PC-3 (cell line): Measurements from ENCODE around the gene PREB.

Source experiments
- EZH2 ChIP-seq: fragments of 300-600 bp; sonication (generic); IDR thresholded peaks from one replicate; pipeline ENCODE4 v1.6.1; 2017; ENCODE audit warnings: antibody characterized with exemption, mild to moderate bottlenecking, low read length; ENCODE audit not compliant: unreplicated experiment
- EZH2phosphoT487 ChIP-seq: fragments of 300-600 bp; sonication (generic); IDR thresholded peaks from 2 replicates; pipeline ENCODE4 v1.6.1; 2018; ENCODE audit warnings: mild to moderate bottlenecking, antibody characterized with exemption, low read length, borderline replicate concordance
- TF ChIP-seq, protein P1 (sequence below): fragments of 300-600 bp; sonication (generic); conservative IDR thresholded peaks from 2 replicates; pipeline ENCODE4 v1.5.1; 2017; ENCODE audit warnings: antibody characterized with exemption, low read depth, mild to moderate bottlenecking, low read length

DNA sequence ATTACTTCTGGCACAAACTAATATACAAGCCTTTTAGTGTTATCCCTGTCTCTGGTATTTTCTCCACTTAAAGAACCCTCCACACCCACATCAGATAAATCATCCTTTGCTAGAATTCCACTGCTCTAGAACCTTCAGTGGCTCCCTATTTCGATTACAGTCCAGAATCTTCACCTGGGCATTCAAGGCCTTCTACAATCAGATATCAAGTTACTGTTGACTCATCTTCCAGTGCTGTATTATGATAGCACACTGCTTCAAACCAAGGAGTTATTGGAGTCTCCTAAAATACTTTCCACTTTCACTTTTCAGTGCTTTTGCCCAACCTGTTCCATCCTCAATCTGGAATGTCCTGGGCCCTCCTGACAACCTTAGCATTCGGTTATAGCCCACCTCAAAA is 18.9 kb downstream of the PREB start:
- TF ChIP-seq EZH2 (no peak), EZH2phosphoT487 (no peak)
- TF ChIP-seq, protein P1, sequence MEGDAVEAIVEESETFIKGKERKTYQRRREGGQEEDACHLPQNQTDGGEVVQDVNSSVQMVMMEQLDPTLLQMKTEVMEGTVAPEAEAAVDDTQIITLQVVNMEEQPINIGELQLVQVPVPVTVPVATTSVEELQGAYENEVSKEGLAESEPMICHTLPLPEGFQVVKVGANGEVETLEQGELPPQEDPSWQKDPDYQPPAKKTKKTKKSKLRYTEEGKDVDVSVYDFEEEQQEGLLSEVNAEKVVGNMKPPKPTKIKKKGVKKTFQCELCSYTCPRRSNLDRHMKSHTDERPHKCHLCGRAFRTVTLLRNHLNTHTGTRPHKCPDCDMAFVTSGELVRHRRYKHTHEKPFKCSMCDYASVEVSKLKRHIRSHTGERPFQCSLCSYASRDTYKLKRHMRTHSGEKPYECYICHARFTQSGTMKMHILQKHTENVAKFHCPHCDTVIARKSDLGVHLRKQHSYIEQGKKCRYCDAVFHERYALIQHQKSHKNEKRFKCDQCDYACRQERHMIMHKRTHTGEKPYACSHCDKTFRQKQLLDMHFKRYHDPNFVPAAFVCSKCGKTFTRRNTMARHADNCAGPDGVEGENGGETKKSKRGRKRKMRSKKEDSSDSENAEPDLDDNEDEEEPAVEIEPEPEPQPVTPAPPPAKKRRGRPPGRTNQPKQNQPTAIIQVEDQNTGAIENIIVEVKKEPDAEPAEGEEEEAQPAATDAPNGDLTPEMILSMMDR, result no peak
